Measurements from ENCODE around the gene TPRG1.

GRCh38 chr3:189167027-189167766 is 4.6 kb upstream of the TPRG1 start:
- TF ChIP-seq CTCF (IDR thresholded peaks at IDR 0.05) (no peak), POLR2AphosphoS5 (IDR thresholded peaks at IDR 0.05) (no peak), POLR2A (IDR thresholded peaks at IDR 0.05) (no peak), EP300 (IDR thresholded peaks at IDR 0.05) (no peak)
